GM11168 (cell line): ENCODE results near the gene TBL1X.

Experiments used
- in situ Hi-C: fragments of 300-500 bp; cut with MboI; formaldehyde crosslinking; loops from one replicate; pipeline ENCODE4 v1.12.0; 2022; ENCODE audit warnings: low sequenced_read_pairs; ENCODE audit not compliant: unreplicated experiment

The TBL1X gene

GRCh38 chrX:9651737-9652136 is 186.9 kb downstream of the TBL1X start:
- in situ Hi-C loops, result no loop called here

GRCh38 chrX:9654929-9655328 is 190.1 kb downstream of the TBL1X start:
- in situ Hi-C loops, result no loop called here

GRCh38 chrX:9656277-9656676 is 191.4 kb downstream of the TBL1X start:
- in situ Hi-C loops, result no loop called here

GRCh38 chrX:9656871-9657270 is 192.0 kb downstream of the TBL1X start:
- in situ Hi-C loops, result no loop called here

- in situ Hi-C loops, result no loop called here
Observed at GRCh38 chrX:9657590-9658256, 192.9 kb downstream of the TBL1X start.

GRCh38 chrX:9658409-9658808 is 193.6 kb downstream of the TBL1X start:
- in situ Hi-C loops, result no loop called here

GRCh38 chrX:9659571-9660195 is 194.8 kb downstream of the TBL1X start:
- in situ Hi-C loops, result no loop called here

GRCh38 chrX:9662148-9662547 is 197.3 kb downstream of the TBL1X start:
- in situ Hi-C loops, result no loop called here

GRCh38 chrX:9663216-9663615 is 198.4 kb downstream of the TBL1X start:
- in situ Hi-C loops, result no loop called here

GRCh38 chrX:9664224-9664623 is 199.4 kb downstream of the TBL1X start:
- in situ Hi-C loops, result no loop called here

- in situ Hi-C loops, result no loop called here
Observed at GRCh38 chrX:9665113-9665512, 200.3 kb downstream of the TBL1X start.

GRCh38 chrX:9668537-9668936 is 203.7 kb downstream of the TBL1X start:
- in situ Hi-C loops, result no loop called here

- in situ Hi-C loops, result no loop called here
Observed at GRCh38 chrX:9670136-9670814, 205.4 kb downstream of the TBL1X start.

- in situ Hi-C loops, result no loop called here
Observed at GRCh38 chrX:9671998-9672397, 207.1 kb downstream of the TBL1X start.

- in situ Hi-C loops, result loop anchor here (25.0 kb wide), 1 partner anchor 214 kb away; the partner anchor contains the start of gene TBL1X
Observed at GRCh38 chrX:9676306-9676705, 211.4 kb downstream of the TBL1X start.

- in situ Hi-C loops, result loop anchor here (25.0 kb wide), 1 partner anchor 214 kb away; the partner anchor contains the start of gene TBL1X
Observed at GRCh38 chrX:9676738-9677097, 211.9 kb downstream of the TBL1X start.

GRCh38 chrX:9677098-9677739 is 212.4 kb downstream of the TBL1X start:
- in situ Hi-C loops, result loop anchor here (25.0 kb wide), 1 partner anchor 215 kb away; the partner anchor contains the start of gene TBL1X

- in situ Hi-C loops, result loop anchor here (25.0 kb wide), 1 partner anchor 216 kb away; the partner anchor contains the start of gene TBL1X
Observed at GRCh38 chrX:9678215-9678965, 213.5 kb downstream of the TBL1X start.

- in situ Hi-C loops, result loop anchor here (25.0 kb wide), 1 partner anchor 219 kb away; the partner anchor contains the start of gene TBL1X
Observed at GRCh38 chrX:9681011-9681410, 216.2 kb downstream of the TBL1X start.

GRCh38 chrX:9681422-9681821 is 216.6 kb downstream of the TBL1X start:
- in situ Hi-C loops, result loop anchor here (25.0 kb wide), 1 partner anchor 219 kb away; the partner anchor contains the start of gene TBL1X
